Measurements from ENCODE around the gene NRAP. TPM values are rescaled to one million over a fixed set of nuclear protein-coding genes. Genes with fewer than 3 reads are reported as not detected.

Gene NRAP
- total RNA-seq, 4 donors from 2014 or later, result 811 to 2,339 (median 1,413) TPM

DNA sequence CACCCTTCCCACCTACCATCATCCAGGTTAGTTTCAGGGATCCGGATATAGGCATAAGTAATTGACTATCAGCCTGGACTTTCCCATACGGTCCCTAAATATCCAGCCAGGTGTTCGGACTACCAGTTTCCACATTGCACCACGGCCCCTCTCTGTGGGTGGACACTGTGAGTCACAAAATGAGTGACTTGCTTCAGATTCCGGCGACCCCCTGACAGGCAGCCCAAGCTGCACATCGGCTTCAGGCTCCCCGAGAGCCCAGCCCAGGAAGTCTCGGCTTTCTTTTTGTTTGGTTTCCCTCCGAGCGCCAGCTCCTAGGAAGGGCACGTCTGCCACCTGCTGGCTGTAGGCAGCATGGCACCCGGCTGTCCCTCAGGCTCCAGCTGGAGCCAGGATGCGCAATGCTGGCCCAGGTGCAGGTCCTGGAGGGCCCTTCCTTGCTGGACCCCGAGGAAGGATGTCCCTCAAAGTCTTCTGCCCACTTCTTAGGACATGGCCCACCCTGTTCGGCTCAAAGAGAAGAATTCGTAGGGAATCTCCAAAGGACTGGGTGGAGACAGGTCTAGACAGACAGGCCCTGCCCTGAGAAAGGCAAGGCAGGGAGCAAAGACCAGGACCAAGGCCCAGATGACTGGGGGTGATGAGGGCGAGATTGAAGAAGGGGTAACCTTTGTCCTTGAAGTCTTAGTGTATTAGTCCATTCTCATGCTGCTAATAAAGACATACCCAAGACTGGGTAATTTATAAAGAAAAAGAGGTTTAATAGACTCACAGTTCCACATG is 100.3 kb downstream of the NRAP start:
- Histone ChIP-seq H3K36me3 (no peaks in the 10 kb centered on the region), H3K9me3 (no peaks in the 10 kb centered on the region), H3K4me1 (peaks cover 5 to 7% of the 10 kb centered on the region in 2 donors), H3K4me3 (peak overlapping the region; percentile 28 to 49 (median 40)), H3K27ac (no peak overlapping the region), H3K27me3 (no peaks in the 10 kb centered on the region)
- ATAC-seq, result peak; percentile 75 to 86
- in situ Hi-C loops (cut with MboI; ENCODE audit: low sequenced_read_pairs in 4 of 4), result no loop called here
- intact Hi-C loops (cut with DNase I; ENCODE audit: low total_unique reads), result loop anchor here (1.0 kb wide), 1 partner anchor 42 kb away; no protein-coding TSS in a partner anchor
- TF ChIP-seq POLR2A (IDR thresholded peaks at IDR 0.05), result no peak
- TF ChIP-seq, protein P1, sequence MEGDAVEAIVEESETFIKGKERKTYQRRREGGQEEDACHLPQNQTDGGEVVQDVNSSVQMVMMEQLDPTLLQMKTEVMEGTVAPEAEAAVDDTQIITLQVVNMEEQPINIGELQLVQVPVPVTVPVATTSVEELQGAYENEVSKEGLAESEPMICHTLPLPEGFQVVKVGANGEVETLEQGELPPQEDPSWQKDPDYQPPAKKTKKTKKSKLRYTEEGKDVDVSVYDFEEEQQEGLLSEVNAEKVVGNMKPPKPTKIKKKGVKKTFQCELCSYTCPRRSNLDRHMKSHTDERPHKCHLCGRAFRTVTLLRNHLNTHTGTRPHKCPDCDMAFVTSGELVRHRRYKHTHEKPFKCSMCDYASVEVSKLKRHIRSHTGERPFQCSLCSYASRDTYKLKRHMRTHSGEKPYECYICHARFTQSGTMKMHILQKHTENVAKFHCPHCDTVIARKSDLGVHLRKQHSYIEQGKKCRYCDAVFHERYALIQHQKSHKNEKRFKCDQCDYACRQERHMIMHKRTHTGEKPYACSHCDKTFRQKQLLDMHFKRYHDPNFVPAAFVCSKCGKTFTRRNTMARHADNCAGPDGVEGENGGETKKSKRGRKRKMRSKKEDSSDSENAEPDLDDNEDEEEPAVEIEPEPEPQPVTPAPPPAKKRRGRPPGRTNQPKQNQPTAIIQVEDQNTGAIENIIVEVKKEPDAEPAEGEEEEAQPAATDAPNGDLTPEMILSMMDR (IDR thresholded peaks at IDR 0.05 in 4 of 5, conservative IDR thresholded peaks at IDR 0.05 in 1 of 5), result peak; percentile 94 to 99 (median 96)
- peak; percentile 51 to 66 for DNase-seq

DNA sequence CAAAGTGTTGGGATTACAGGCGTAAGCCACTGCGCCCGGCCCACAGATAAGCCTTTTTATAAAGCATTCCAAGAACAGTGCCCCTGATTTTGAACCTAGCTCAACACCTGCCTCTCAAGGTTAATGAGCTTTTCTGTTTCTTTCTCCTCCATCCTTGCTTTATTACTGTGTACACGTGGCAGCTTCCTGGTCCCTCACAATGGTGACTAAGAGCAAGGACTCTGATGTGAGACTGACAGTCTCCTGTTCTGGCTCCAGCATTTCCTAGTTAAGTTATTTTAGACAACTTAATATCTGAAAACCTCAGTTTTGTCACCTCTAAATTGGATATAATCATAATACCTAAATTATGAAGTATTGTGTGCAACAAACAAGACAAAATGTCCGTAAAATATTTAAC is 101.1 kb downstream of the NRAP start:
- DNase-seq, result no peak
- in situ Hi-C loops (cut with MboI; ENCODE audit: low sequenced_read_pairs in 4 of 4), result no loop called here
- peak overlapping the region in 2 of 4 donors; percentile 23 to 65 for H3K27ac ChIP-seq

DNA sequence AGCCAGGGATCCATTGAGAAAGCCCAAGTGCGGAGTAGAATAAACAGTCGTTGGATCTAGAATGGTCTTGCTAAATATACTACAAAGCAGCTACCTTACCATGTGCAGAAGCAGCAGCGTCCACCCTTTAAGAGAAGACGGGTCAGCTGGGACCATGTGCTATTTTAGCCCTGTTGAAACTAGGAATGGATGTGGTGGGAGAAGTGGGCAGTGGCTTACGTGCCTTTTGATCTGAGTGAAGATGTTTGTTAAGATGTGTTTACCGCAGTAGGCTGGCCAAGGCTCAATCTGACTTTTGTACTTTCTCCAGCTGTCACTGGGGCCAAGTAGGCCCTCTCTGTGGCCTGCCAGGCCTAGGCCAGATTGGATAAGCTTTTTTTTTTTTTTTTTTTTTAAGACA is 101.8 kb downstream of the NRAP start:
- ATAC-seq (peak; percentile 10 to 65), DNase-seq (peak in 1 of 2 donors; percentile 55)
- no peak overlapping the region for H3K4me3 ChIP-seq
- no peaks in the 10 kb centered on the region for H3K36me3 ChIP-seq
- peak overlapping the region; percentile 28 to 65 (median 43) for H3K27ac ChIP-seq
- H3K4me1 ChIP-seq, result peaks cover 5 to 7% of the 10 kb centered on the region in 2 donors
- H3K27me3 ChIP-seq, result no peaks in the 10 kb centered on the region
- TF ChIP-seq, protein P1 (IDR thresholded peaks at IDR 0.05 in 4 of 5, conservative IDR thresholded peaks at IDR 0.05 in 1 of 5), result no peak
- TF ChIP-seq POLR2A (IDR thresholded peaks at IDR 0.05), result no peak
- in situ Hi-C loops (cut with MboI; ENCODE audit: low sequenced_read_pairs in 4 of 4) (no loop called here), intact Hi-C loops (cut with DNase I; ENCODE audit: low total_unique reads) (no loop called here)
- no peaks in the 10 kb centered on the region for H3K9me3 ChIP-seq

More for the DNA sequence above, 101.1 kb downstream of the NRAP start:
- Histone ChIP-seq H3K9me3 (no peaks in the 10 kb centered on the region), H3K36me3 (no peaks in the 10 kb centered on the region), H3K4me3 (no peak overlapping the region), H3K4me1 (peaks cover 5 to 7% of the 10 kb centered on the region in 2 donors), H3K27me3 (no peaks in the 10 kb centered on the region)
- TF ChIP-seq, protein P1 (IDR thresholded peaks at IDR 0.05 in 4 of 5, conservative IDR thresholded peaks at IDR 0.05 in 1 of 5), result no peak
- no peak for TF ChIP-seq POLR2A (IDR thresholded peaks at IDR 0.05)
- no peak for ATAC-seq
- intact Hi-C loops (cut with DNase I; ENCODE audit: low total_unique reads), result loop anchor here (1.0 kb wide), 1 partner anchor 41 kb away; no protein-coding TSS in a partner anchor

DNA sequence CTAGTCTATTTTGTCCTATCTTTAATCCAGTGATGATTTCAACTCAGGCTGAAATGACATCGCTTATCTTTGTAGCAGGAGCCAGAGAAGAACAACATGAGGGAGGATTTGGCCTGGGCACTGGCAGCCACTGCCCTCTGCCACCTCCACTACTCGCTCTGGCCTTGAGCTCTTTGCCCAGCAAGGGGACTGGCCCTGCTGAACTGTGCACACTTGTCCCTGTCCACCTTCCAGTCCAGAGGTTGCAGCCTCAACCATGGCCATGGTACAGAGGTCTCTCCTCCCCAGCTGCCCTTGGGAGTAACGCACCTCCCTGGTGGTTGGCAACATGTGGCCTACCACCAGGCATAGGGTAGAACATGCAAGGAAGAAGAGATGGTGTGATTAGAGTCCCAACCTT is 102.6 kb downstream of the NRAP start:
- H3K27ac ChIP-seq, result peak overlapping the region in 2 of 4 donors; percentile 47 to 65
- intact Hi-C loops (cut with DNase I; ENCODE audit: low total_unique reads), result no loop called here
- TF ChIP-seq POLR2A (IDR thresholded peaks at IDR 0.05), result no peak
- TF ChIP-seq, protein P1 (IDR thresholded peaks at IDR 0.05 in 4 of 5, conservative IDR thresholded peaks at IDR 0.05 in 1 of 5), result no peak

More for the DNA sequence above, 102.6 kb downstream of the NRAP start:
- DNase-seq (no peak), ATAC-seq (no peak)
- no peak overlapping the region for H3K4me3 ChIP-seq
- in situ Hi-C loops (cut with MboI; ENCODE audit: low sequenced_read_pairs in 4 of 4), result no loop called here
- no peaks in the 10 kb centered on the region for H3K36me3 ChIP-seq
- peaks cover 5 to 7% of the 10 kb centered on the region in 2 donors for H3K4me1 ChIP-seq
- no peaks in the 10 kb centered on the region for H3K27me3 ChIP-seq
- no peaks in the 10 kb centered on the region for H3K9me3 ChIP-seq
